Natural killer cell (primary cell): ENCODE results near the gene MMD2. TPM values are rescaled to one million over a fixed set of nuclear protein-coding genes. Genes with fewer than 3 reads are reported as not detected.

Experiments used
- ATAC-seq, 3 donors: fragments of 150-1000 bp in 2 of 3; fragments of 200-7000 bp in 1 of 3; cut with Tn5 transposase; 1 replicate in 1 of 3; 2 replicates in 2 of 3; pipeline ENCODE4 v1.10.0; 2021; ENCODE audit warnings: mild to moderate bottlenecking in 2 of 3, moderate library complexity in 2 of 3
- DNase-seq, 2 donors: peaks; one replicate each; pipeline versions ENCODE4 v3.0.0 to v3.0.0-alpha.2; 2013 to 2021; ENCODE audit warnings: mixed read lengths in 1 of 2
- H3K27ac ChIP-seq: one replicate; pipeline ENCODE4 v1.5.1; 2013; ENCODE audit warnings: mild to moderate bottlenecking, low read length
- H3K27me3 ChIP-seq: one replicate; pipeline ENCODE4 v1.6.1; 2013; ENCODE audit warnings: low read length; ENCODE audit not compliant: control insufficient read depth, insufficient read depth
- H3K36me3 ChIP-seq: one replicate; pipeline ENCODE4 v1.6.1; 2013; ENCODE audit warnings: low read length; ENCODE audit not compliant: control insufficient read depth, insufficient read depth
- H3K4me1 ChIP-seq: one replicate; pipeline ENCODE4 v1.6.1; 2013; ENCODE audit warnings: low read length; ENCODE audit not compliant: control insufficient read depth, insufficient read depth
- H3K4me3 ChIP-seq: one replicate; pipeline ENCODE4 v1.5.1; 2013; ENCODE audit warnings: low read length
- H3K9me3 ChIP-seq: one replicate; pipeline ENCODE4 v1.6.1; 2013; ENCODE audit warnings: low read length; ENCODE audit not compliant: control insufficient read depth, insufficient read depth
- H3K27ac Mint-ChIP-seq, 2 donors: one replicate each; pipeline ENCODE4 v1.8.0; 2022; ENCODE audit warnings: mild to moderate bottlenecking in 2 of 2, mixed read lengths in 2 of 2, moderate library complexity in 1 of 2
- H3K27me3 Mint-ChIP-seq, 2 donors: one replicate each; pipeline ENCODE4 v1.8.0; 2022; ENCODE audit warnings: low read depth in 2 of 2, mixed read lengths in 2 of 2
- H3K36me3 Mint-ChIP-seq: one replicate; pipeline ENCODE4 v1.8.0; 2022; ENCODE audit warnings: mixed read lengths
- H3K4me1 Mint-ChIP-seq, 2 donors: one replicate each; pipeline ENCODE4 v1.8.0; 2022; ENCODE audit warnings: mixed read lengths in 2 of 2
- H3K4me3 Mint-ChIP-seq: one replicate; pipeline ENCODE4 v1.8.0; 2022; ENCODE audit warnings: mild to moderate bottlenecking, moderate library complexity, mixed read lengths
- H3K9me3 Mint-ChIP-seq, 2 donors: one replicate each; pipeline ENCODE4 v1.8.0; 2022; ENCODE audit warnings: mixed read lengths in 2 of 2
- CTCF ChIP-seq: fragments of 200-600 bp; IDR thresholded peaks from one replicate; pipeline ENCODE4 v1.8.0; 2022; ENCODE audit warnings: antibody characterized with exemption
- WGBS: methylation state at CpG from one replicate; pipeline ENCODE4 v1.1.7; 2013; ENCODE audit warnings: missing lambda C conversion rate; ENCODE audit not compliant: insufficient coverage; 5-methylcytosine and 5-hydroxymethylcytosine counted together
- intact Hi-C: fragments of 100-400 bp; cut with micrococcal nuclease; formaldehyde crosslinking; loops from one replicate; pipeline ENCODE4 v1.14.2; 2022
- total RNA-seq, 4 donors: library from RNA; stranded (reverse); fragments of 120-200 nt in 1 of 4; gene quantifications; one replicate each; pipeline versions ENCODE4 v1.2.3 to v1.2.4, GENCODE V29; 2013 to 2022

The MMD2 gene
- total RNA-seq, 3 donors from 2014 or later (not counting 1 experiment from before 2014, with no cell fraction given), result not detected

GRCh38 chr7:4943297-4943696, 15.7 kb downstream of the MMD2 start:
- H3K9me3 Mint-ChIP-seq, result no peaks in the 10 kb centered on the region
- Histone ChIP-seq H3K4me1 (no peaks in the 10 kb centered on the region), H3K27me3 (no peaks in the 10 kb centered on the region), H3K36me3 (no peaks in the 10 kb centered on the region), H3K4me3 (no peak overlapping the region), H3K9me3 (peaks cover under 1% of the 10 kb centered on the region), H3K27ac (no peak overlapping the region)
- H3K27ac Mint-ChIP-seq, result no peak overlapping the region
- no peak overlapping the region for H3K4me3 Mint-ChIP-seq
- no peaks in the 10 kb centered on the region for H3K4me1 Mint-ChIP-seq
- ATAC-seq (no peak), DNase-seq (no peak)
- peaks cover 0 to 3% of the 10 kb centered on the region in 2 donors for H3K27me3 Mint-ChIP-seq
- WGBS, result 94% methylated on average over 10 of the region's 10 CpGs
- intact Hi-C loops, result no loop called here
- no peak for TF ChIP-seq CTCF
- H3K36me3 Mint-ChIP-seq, result no peaks in the 10 kb centered on the region

- Histone ChIP-seq H3K4me1 (no peaks in the 10 kb centered on the region), H3K36me3 (no peaks in the 10 kb centered on the region), H3K4me3 (no peak overlapping the region), H3K27me3 (no peaks in the 10 kb centered on the region), H3K9me3 (no peaks in the 10 kb centered on the region), H3K27ac (no peak overlapping the region)
- no peak for TF ChIP-seq CTCF
- H3K36me3 Mint-ChIP-seq, result no peaks in the 10 kb centered on the region
- no peaks in the 10 kb centered on the region for H3K4me1 Mint-ChIP-seq
- intact Hi-C loops, result no loop called here
- H3K27me3 Mint-ChIP-seq, result peaks cover 0 to 3% of the 10 kb centered on the region in 2 donors
- 93% methylated on average over 26 of the region's 26 CpGs for WGBS
- ATAC-seq (no peak), DNase-seq (no peak)
- H3K4me3 Mint-ChIP-seq, result no peak overlapping the region
- H3K27ac Mint-ChIP-seq, result no peak overlapping the region
- no peaks in the 10 kb centered on the region for H3K9me3 Mint-ChIP-seq
Measured at GRCh38 chr7:4939971-4940728, 18.8 kb downstream of the MMD2 start.

GRCh38 chr7:4937411-4937810, 21.6 kb downstream of the MMD2 start:
- no peak for TF ChIP-seq CTCF
- no peak for DNase-seq
- no peaks in the 10 kb centered on the region for H3K9me3 Mint-ChIP-seq

More at GRCh38 chr7:4937411-4937810, 21.6 kb downstream of the MMD2 start:
- H3K27me3 ChIP-seq, result no peaks in the 10 kb centered on the region
- H3K27me3 Mint-ChIP-seq, result no peaks in the 10 kb centered on the region
- no peaks in the 10 kb centered on the region for H3K4me1 ChIP-seq
- no peak overlapping the region for H3K4me3 ChIP-seq
- H3K4me1 Mint-ChIP-seq, result no peaks in the 10 kb centered on the region
- intact Hi-C loops, result no loop called here
- no peak overlapping the region for H3K4me3 Mint-ChIP-seq
- no peak overlapping the region for H3K27ac Mint-ChIP-seq
- WGBS, result 90% methylated on average over 5 of the region's 7 CpGs
- no peaks in the 10 kb centered on the region for H3K36me3 Mint-ChIP-seq
- H3K9me3 ChIP-seq, result no peaks in the 10 kb centered on the region
- no peaks in the 10 kb centered on the region for H3K36me3 ChIP-seq
- ATAC-seq, result no peak
- no peak overlapping the region for H3K27ac ChIP-seq
